ENCODE measurements around the gene ZFPM1.

Gene ZFPM1

DNA sequence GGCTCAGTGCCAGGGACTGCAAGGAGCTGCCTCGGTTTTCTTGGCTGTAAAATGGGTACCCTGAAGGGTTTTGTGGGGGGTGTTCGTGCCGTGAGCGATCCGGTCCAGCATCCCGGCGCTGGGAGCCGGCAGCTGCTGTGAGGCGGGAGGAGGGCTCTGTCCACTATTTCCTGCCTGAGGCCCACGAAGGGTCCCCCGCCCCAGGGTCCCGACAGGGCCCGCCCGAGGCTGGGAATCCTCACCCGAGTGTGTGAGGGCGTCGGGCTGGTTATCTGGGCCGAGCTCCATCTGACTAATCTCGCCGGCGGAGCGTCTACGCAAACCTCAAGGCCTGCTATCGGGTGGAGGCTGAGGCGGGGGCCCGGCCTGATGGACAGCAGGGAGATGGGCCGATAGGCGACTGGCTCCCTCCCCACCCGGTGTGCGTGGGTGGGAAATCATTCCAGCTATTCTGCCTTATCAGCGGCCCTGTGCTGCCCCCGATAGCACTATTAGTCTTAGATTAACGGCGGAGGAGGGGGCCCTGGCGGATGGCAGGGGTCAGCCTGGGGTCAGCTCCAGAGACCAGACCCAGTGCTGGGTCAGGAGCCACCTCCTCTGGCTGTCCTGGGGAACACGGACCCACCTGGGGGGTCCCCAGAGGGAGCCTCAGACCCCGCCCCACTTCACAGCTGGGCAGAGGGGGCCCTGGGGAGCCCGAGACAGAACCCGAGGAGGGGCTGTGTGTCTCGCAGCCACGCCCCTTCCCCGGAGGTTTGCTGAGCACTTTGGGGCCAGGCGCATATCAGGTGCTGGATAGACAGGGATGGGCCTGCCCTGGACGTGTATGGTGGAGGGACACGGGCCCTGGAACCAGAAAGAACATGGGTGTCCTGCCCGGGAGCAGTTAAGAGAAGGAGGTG is 44.7 kb downstream of the ZFPM1 start:
- no peak for DNase-seq (ENCODE audit: low read depth in 2 of 2)

DNA sequence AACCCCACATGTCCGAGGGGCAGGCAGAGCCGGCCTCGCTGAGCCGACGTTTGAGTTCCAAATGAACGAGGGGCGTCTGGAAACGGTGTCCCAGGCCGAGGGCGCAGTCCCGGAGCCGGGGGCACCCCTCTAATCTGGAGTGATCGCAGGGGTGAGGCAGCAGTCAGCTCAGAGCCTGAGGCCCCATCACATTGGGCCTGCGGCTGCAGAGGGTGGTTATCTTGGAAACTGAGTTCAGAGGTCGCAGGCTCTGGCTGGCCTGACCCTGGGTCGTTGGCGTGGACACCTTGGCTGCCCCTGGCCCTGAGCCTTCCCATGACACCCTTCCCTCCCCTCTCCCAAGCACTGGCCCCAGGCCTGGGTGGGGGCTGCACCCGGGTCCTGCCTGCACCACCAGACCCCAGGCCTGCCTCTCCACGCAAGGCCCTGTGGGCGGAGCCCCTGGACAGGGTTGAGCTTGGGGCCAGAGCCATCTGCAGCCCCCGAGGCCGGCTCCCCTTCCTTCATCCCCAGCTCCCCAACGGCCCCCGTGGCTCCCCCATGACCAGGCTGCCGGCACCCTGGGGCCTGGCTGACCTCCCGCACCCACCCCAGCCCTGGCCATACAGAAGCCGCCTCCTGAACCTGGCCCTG is 45.6 kb downstream of the ZFPM1 start:
- DNase-seq (ENCODE audit: low read depth in 2 of 2): no peak

DNA sequence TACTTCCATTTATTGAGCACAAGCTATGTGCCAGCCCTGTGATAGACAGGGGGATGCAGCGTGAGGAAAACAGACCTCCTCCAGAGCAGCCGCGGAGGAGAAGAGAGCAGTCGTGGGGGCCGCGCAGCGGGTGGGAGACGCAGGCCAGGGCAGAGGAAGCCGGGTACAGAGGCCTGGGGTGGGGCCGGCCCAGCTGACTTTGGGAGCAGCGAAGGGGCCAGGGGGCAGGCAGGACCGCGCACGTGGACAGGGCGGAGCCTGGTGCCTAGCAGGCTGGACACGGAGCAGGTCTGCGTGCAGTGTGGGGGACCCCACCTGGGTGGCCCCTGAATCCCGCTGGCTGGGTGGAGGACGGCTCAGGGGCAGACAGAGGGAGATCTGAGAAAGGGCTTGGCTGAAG is 46.2 kb downstream of the ZFPM1 start:
- no peak for DNase-seq (ENCODE audit: low read depth in 2 of 2)

DNA sequence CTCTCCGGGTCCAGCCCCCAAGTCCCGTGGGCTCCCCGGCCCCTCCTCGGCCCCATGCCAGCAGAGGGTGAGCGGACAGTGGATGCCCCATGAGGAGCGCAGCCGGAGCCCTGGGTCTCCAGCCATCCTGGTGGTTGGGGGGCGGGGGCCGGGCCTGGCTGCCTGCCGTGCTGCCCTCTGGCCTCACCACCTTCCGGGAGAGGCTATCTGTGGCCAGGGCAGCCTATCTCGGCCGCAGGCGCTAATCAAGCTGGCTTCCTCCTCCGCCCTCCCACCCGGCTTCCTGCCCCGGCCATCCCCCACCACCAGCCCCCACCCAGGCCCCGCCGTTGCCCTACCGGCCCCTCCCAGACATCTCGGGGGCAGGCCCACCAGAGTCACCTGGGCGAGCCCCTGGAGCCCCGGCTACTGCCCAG is 46.8 kb downstream of the ZFPM1 start:
- DNase-seq (ENCODE audit: low read depth in 2 of 2): no peak

DNA sequence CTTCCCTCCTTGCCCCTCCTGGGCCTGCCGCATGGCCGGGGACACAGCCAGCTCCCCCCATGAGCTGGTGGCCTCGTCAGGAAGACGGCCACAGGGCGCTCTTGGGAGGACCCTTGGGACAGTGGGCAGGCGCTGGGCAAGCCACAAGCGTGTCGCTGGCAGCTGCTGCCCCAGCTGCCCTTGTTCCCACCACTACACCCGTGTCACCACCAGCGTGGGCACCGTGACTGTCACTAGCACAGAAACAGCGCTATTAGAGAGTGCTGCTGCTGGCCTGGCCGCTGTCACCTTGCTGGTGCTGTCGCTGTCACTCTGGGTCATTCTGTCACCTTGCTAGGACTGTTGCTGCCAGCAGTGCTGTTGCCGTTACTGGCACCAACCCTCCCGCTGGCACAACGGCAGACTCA is 47.2 kb downstream of the ZFPM1 start:
- no peak for DNase-seq (ENCODE audit: low read depth in 2 of 2)

DNA sequence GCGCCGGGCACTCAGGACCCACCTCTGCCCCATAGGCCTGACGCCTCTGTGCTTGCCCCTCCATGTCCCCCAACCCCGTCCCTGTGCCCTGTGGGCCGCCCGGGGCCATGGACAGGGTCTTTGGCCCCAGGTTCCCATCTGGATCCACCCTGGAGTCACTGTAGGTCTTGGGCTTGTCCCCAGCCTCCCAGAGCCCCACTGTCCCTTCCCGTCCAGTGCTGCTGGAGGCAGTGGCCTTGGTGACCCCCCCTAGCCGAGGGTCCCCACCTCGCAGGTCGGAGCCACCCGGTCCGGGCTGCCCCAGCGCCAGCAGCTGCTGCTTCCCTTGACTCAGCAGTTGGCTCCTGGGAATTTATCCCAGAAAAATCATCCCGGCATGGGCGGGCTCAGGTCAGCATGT is 49.3 kb downstream of the ZFPM1 start:
- no peak for DNase-seq (ENCODE audit: low read depth in 2 of 2)

DNA sequence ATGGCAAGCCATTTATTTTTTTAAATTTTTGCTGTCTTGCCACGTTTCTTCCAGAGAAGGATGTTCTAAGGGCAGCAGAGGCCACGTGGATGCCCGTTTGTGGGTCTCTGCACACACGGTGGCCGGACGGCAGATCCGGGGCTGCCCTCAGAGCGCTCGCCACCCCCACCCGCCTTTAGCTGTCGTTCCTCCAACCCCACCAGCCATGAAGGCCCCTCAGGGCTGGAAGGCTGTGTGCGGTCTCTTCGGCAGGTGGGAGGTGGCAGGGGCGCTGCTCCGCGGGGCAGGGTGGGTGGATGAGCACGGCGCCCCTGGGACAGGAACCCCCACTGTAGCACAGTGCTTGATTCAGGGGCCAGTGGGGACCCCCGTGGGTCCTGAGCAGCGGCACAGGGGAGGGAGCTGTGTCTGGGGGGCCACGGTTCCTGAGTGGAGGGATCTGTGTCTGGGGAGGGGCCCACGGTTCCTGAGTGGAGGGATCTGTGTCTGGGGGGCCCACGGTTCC is 49.7 kb downstream of the ZFPM1 start:
- DNase-seq (ENCODE audit: low read depth in 2 of 2): no peak

DNA sequence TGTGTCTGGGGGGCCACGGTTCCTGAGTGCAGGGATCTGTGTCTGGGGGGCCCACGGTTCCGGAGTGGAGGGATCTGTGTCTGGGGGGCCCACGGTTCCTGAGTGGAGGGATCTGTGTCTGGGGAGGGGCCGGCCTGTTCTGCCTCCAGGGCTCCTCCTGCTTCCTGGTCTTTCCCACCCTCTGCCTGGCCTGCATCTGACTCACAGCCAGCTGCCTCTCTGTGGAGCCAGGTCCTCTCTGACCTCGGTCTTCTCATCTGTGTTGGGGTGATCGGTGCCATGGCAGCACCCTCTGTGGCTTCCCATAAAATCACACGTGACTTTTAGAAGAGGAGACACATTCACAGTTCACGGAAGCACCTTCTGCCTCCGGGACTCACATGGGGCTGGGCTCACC is 50.3 kb downstream of the ZFPM1 start:
- no peak for DNase-seq (ENCODE audit: low read depth in 2 of 2)

DNA sequence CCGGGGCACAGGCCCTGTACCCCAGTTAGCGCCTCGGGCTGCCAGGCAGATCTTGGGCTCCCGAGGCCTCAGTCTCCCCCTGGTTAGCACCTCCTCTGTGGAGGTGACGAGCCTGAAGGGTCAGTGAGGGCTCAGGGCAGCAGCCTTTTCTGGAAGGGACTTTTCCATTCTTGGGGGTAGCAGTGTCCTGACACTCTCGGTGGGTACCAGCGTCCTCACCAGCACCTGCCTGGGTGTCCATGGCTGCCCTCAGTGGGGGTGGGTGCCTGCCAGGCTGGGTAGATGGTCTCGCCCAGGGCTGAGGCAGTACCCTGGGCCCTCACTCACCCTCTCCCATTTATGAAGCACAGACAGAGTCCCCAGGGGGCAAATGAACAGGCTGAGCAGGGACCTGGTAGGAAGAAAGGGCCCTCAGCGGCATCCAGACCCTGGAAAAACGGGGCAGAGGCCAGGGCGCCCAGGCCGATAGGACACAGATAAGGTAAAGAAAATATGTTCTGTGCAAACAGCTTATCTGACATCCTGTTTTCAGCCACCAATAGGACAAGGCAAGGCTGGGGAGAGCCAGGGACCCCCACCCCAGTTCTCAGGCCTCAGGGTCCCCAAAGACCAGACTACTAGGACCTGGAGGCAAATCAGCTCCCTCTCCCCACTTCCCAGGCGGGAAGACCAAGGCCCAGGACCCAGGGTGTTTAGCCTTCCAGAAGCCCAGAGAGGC is 50.9 kb downstream of the ZFPM1 start:
- DNase-seq (ENCODE audit: low read depth in 2 of 2): no peak

DNA sequence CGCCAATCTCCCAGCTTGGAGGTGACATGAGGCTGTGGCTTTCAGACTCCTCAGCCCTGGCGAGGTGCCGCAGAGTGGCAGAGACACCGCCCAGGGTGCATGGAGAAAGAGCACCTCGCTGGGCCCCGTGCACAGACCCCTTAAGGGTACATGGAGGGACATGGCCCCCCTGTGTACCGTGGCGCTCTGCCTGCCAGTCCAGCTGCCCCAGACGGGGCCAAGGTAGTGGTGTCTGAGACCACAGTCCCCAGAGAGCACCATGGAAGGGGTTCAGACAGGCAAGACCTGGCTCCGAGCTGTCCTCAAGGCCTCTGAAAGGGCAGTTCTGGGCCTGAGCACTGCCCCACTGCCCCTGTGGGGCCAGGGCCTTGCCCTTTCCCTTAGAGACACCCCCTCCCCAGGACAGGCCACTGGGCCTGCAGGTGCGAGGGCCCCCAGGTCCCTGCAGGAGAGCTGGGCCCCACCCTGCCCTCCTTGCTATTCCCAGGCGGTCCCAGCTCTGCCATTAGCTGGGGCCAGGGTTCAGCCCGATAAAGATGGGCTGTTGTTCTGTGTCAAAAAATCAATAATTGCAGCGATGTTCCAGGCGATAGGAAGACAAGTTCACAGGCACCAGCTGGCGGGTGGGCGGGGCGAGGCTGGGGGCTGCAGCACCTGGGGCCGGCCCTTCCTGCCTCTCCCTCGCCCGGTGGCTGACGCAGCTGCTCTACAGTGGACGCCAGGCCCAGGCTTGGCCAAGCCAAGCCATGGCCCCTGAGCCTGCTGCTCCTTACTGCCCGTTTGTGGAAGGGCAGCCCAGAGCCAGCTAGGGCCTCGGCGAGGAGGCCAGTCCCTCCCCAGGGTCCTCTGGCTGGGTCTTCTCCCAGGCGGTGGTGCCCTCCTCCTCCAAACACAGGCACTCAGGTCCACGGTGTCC is 51.7 kb downstream of the ZFPM1 start:
- DNase-seq (ENCODE audit: low read depth in 2 of 2): no peak

DNA sequence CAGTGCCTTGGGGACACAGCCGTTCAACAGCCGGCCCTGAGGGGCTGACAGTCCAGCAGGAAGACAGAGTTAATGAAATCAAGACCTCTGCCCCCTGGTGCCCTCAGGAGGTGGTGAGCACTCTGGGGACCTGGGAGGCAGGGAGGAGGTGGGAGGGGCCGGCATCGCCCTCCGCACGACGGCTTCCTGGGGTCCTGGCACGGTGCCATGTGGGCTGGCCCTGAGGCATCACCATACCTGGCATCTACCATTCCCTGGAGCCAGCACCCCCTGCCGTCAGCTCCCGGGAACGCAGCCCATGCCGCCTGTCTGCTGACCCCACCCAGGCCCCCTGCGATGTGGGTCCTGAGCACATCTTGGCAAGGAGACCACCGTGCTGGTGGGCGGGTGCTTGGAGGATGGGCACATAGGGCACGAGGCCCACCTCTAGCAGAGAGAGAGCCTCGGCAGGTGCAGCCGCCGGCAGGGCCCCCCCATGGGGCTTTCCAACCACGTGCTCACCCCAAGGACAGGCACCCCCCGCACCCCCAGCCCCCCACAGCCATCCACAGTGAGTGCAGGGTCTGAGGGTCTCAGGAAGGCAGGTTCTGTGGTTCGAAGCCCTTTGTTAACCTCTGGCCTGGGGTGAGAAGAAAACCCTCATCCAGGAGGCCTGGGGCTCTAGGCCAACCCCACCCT is 52.5 kb downstream of the ZFPM1 start:
- peak; percentile 14 to 36 for DNase-seq (ENCODE audit: low read depth in 2 of 2)

DNA sequence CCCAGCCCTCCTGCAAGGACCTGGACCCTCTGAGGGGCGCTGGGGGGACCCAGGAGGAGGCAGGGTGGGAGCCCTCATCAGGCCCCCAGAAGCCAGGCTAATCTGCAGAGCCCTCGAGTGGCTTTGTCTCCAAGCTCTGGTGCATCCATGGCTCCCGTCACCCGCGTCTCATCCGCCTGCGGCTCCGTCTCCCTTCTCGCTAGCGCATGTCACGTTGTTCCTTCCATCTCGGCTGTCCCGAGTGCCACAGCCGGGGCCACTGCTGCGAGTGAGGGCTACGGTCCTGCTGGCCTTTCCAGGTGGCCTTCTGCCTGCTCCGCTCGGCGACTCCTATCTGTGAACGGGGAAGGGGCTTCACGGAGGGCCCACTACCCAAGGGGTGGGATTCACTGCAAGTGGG is 53.6 kb downstream of the ZFPM1 start:
- no peak for DNase-seq (ENCODE audit: low read depth in 2 of 2)

DNA sequence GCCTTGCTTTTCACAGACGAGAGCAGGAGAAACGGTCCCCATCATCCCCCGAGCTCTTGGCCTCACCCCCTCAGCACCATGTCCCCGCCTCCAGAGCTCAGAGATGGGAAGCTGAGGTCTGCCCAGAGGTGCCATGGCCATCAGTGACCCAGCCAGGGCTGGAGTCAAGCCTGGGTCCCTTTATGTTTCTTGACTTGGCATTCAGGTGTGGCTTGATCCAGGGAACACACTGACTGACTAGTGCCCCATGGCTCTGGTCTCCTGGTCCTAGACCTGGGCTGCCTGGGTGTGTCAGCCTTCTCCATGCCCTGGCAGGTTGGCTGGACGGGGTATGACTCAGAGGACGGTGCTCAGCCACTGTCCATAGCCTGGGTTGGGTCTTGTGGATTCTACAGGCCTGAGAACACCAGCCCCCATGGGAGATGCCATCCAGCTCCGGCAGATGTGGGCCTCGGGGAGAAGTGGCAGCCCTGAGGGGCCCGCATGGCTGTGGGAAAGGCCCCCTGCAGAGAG is 54.2 kb downstream of the ZFPM1 start:
- DNase-seq (ENCODE audit: low read depth in 2 of 2): no peak

DNA sequence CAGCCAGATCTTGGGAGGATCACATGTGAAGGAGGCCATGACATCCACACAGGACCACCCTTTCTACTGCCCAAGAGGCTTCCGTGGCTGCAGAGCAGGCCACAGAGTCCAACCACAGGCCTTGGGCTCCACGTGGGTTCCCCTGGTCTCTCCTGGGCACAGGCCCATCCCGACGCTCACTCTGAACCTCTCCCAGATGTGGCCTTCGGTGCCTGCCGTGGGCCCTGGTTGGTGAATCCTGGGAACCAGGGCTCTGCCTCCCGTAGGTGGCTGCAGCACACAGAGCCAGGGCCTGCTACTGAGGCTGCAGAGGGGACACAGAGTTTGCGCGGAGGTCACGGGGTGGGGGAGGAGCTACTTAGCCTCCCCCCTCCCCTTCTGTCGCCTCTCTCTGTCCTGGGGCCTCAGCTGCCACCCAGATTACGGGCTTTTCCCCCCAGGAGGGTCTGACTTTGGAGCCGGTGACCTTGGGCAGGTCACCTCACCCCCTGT is 55.3 kb downstream of the ZFPM1 start:
- DNase-seq (ENCODE audit: low read depth in 2 of 2): no peak

DNA sequence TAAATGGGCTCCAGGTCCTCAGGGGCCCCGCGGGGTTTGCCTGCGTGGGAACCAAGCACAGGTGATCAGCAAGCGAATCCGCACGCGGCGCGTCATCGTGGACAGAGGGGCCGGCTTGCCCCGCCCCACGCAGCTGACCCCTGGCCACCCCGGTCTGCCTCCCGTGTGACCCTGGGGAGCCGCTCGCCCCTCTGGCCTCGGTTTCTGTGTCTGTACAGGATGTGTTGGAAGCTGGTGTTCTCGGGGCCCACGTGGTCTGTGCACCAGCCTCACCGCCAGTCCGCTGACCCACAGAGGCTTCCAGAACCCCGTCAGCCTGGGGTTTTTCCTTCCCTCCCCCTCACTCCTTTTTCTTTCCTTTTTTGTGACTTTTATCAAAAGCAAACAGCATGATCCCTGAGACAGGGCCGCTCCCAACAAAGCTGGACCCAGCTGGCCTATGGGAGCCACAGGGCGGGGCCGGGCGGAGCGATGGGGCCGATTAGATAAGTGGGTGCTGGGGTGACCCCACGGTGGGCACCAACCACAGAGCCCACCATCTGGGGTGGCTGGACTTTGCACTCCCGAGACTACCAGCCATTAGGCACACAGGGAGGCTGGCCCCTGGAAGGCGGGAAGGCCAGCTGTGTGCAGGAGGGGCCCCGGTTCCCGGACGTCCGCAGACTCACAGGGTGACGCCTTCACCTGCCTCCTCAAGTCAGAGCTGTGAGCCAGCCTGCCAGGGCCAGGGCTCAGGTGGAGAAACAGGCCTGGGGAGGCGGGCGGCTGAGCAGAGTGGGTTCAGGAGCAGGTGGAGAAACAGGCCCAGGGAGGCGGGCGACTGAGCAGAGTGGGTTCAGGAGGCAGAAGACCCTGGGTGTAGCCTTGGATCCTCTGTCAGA is 56.0 kb downstream of the ZFPM1 start:
- DNase-seq (ENCODE audit: low read depth in 2 of 2): no peak

DNA sequence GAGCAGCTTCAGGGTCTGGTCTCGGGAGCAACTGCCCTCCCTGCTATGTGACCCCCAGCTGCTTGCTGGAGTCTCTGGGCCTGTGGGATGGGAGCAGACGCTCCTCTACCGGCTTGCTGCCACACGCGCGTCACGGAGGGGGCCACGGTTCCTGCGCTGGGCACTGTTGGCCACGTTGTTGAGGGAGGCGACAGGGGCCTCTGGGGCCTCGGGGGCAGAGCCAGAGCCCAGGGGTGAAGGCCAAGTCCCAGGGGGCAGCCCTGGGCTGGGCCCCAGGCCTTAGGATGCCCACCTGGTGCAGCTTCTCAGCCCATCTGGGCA is 56.6 kb downstream of the ZFPM1 start:
- DNase-seq (ENCODE audit: low read depth in 2 of 2): no peak

DNA sequence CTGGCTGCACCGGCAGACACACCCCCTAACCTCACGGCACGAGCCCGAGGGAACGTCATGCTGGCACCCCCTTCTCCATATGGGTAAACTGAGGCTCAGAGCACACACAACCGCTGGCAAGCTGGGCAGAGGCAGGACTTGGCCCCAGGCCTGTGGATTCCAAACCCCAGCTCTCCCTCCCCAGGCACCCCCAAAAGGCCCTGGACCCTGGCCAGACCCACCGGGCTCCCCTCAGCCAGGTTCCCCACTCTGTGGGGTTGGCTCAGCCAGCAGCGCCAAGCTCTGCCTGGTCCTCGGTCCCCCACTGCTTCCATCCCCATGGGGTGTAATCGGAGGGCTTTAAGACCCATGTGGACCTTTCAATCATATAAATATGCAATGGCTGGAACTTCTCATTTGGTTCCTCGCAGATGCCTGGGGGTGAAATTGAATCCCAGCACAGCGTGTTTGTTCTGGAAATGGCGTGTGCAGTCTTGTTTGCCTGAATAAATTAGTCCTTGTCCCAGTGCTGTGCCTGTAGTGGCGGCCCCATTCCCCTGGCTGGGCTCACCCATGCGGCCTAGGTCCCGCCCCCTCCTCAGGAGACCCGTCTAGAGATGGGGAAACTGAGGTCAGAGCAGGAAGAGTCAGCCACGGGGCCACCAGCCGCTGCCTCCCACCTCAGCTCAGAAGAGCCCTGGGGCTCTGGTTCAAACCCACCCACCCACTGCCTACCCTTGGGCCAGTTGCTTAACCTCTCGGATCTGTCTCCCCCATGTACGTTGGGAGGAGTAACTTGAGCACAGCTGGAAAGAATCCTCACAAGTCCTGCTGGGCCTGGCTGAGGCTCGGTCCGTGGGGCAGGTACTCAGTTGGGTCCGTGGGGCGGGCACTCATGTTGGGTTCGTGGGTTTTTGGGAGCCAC is 57.3 kb downstream of the ZFPM1 start:
- no peak for DNase-seq (ENCODE audit: low read depth in 2 of 2)

DNA sequence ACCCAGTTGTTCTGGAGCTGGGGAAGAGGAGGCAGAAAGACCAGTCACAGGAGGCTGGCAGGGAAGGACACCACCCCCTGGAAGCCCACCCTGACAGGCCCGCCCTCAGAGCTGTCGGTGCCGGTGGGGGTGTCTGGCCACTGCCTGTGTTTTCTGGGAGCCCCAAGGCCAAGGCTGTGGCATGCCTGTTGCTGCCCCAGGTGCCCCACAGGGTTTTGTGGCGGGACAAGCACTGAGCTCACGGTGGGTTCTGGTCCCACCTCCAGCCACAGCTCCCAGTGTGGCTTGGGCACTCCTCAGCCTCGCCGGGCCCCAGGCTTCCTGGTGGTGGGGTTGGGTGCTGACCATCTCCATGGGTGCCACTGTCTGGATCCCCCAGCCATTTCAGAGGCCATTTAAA is 58.0 kb downstream of the ZFPM1 start:
- no peak for DNase-seq (ENCODE audit: low read depth in 2 of 2)

DNA sequence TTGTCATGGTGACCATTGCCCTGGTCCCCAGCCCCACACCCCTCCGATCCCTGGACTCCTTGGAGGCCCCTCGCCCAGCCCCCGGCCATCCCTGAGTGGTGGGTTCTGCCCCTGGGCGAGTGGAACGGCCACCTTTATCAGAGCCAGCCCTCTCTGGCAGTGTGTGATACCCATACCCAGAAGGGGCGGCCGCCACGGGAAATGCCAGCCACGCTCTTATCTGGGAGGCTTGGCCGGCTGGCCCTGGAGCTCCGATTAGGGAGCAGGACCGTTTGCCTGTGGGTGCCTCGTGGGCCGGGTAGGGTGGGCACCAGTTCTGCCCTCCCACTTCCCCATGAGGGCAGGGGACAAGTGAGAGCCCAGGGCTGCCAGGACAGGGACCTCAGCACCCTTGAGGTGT is 58.8 kb downstream of the ZFPM1 start:
- no peak for DNase-seq (ENCODE audit: low read depth in 2 of 2)
